Suprapubic skin (tissue), 2 donors: Measurements from ENCODE around the gene PLA2G12B.
"Not testable (repeated sequence)": the region's sequence is repeated elsewhere in the genome, so short reads cannot be mapped to it uniquely, and the experiment has no call there.

Experiments
- EP300 ChIP-seq: sonication (generic); formaldehyde crosslinking; IDR thresholded peaks from one replicate; pipeline ENCODE4 v1.6.1; 2017; ENCODE audit warnings: antibody characterized with exemption
- POLR2A ChIP-seq, 2 donors: fragments of 450-650 bp; IDR thresholded peaks; one replicate each; pipeline ENCODE4 v1.6.1; 2017; ENCODE audit warnings: antibody characterized with exemption in 2 of 2, mild to moderate bottlenecking in 2 of 2, moderate library complexity in 2 of 2

DNA sequence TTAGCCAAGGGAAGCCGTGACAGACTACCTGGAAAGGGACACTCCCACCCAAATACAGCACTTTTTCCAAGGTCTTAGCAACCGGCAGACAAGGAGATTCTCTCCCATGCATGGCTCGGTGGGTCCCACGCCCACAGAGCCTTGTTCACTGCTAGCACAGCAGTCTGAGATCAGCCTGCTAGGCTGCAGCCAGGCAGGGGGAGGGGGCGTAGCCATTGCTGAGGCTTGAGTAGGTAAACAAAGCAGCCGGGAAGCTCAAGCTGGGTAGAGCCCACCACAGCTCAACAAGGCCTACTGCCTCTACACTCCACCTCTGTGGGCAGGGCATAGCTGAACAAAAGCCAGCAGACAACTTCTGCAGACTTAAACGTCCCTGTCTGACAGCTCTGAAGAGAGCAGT lies 35.2 kb upstream of the PLA2G12B start:
- TF ChIP-seq POLR2A (IDR thresholded peaks at IDR 0.05); EP300: not testable (repeated sequence)
